HL-60/S4 treated with retinoic acid at 250 ng/mL for 4 days and 3 days (cell line): ENCODE results near the gene WDR86.

ENCODE experiments used
- in situ Hi-C: fragments of 300-500 bp; cut with MboI; formaldehyde crosslinking; loops from 2 replicates; pipeline ENCODE4 v1.7.0; 2022; ENCODE audit warnings: low sequenced_read_pairs

WDR86 gene

DNA sequence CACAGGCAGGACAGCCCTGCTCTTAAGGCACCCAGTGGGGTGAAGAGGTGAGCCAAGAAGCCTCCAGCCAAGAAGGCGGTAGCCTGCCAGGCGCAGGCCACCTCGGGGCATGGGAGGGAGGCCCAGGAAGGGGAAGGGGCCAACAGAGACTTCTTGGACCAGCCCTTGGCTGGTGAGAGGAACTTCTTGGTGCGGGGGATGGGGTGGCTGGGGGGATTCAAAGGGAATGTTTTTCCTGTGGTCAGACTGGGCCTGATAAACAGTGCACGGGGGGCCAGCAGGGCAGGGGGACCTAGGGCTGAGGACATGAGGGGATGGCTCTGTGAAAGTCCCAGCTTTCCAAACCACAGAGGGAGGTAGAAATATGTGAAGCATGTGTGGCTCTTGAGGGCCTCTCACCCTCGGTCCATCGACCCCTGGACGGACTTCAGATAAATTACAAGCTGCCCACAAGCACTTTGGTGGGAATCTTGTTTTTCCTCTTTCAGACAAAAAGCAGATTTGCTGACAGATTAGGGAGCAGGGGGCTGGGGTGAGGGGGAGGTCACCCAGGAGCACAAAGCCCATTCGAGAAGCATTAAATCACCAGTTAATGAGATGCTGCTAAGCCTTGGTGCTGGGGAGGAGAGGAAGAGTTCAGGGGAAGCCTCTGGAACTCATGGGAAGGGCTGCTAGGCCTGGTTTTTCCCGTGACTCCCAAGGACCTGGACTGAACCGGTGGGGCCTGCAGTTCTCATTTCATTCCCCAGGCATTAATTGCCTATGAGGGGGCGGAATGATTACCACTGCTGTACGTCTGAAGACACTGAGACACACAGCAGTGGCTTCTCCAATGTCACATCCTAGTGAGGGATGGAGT is 18.8 kb upstream of the WDR86 start:
- in situ Hi-C loops, result no loop called here

- in situ Hi-C loops, result no loop called here
These were observed 18.0 kb upstream of the WDR86 start for GRCh38 chr7:151427705-151428377.

- in situ Hi-C loops, result no loop called here
These were observed 17.3 kb upstream of the WDR86 start for GRCh38 chr7:151426904-151427704.

- in situ Hi-C loops, result no loop called here
These were observed 16.6 kb upstream of the WDR86 start for GRCh38 chr7:151426441-151426903.

GRCh38 chr7:151425670-151426440 is 16.0 kb upstream of the WDR86 start:
- in situ Hi-C loops, result no loop called here

- in situ Hi-C loops, result no loop called here
These were observed 15.0 kb upstream of the WDR86 start for GRCh38 chr7:151424799-151425198.

DNA sequence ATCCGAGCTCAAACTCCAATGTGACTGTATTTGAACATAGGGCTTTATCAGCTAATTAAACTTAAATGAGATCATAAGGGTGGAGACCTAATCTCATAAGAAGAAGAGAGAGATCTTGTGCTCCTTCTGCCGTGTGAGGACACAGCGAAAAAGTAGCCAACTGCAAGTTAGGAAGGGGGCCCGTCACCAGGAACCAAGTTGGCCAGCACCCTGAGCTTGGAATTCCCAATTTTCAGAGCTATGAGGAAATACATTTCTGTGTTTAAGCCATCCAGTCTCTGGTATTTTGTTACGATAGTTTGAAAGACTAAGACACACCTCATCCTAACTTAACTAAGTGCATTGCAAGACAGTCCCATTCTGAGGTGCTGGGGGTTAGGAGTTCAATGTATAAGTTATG is 14.1 kb upstream of the WDR86 start:
- in situ Hi-C loops, result no loop called here

DNA sequence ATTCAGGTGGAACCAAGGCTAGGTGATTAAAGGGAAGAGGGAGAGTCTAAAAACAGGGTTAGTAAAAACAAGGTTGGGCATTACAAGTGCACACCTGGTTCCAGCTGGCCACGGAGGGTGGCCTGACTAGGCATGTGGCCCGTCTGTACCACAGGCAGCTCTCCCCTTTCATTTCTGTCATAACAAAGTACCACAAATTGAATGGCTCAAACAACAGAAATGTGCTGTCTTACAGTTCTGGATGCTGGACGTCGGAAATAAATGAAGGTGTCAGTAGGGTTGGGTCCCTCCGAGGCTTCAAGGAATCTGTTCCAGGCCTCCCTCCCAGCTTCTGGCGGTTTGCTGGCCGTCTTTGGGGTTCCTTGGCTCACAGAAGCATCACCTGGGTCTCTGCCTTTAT is 13.4 kb upstream of the WDR86 start:
- in situ Hi-C loops, result no loop called here

- in situ Hi-C loops, result no loop called here
These were observed 12.4 kb upstream of the WDR86 start for GRCh38 chr7:151422212-151422611.

DNA sequence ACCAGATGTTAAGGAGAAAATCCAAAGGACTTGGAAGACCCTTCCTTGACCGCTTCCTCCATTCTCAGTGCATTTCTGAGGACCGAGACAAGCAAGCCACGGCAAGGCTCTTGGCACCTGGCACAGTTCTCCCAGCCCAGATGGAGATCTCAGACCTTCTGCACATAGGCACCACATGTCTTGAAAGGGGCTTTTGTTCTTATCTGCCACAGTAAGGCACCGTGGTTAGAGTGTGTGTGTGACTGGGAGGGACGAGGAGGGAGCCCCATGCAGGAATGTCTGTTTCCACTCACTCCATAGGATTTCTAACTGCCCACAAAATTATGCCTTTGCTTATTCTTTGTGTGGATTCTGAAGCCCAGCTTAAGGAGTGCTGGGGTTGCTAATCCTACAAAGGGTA is 10.3 kb upstream of the WDR86 start:
- in situ Hi-C loops, result no loop called here

GRCh38 chr7:151416941-151417315 is 7.1 kb upstream of the WDR86 start:
- in situ Hi-C loops, result no loop called here

DNA sequence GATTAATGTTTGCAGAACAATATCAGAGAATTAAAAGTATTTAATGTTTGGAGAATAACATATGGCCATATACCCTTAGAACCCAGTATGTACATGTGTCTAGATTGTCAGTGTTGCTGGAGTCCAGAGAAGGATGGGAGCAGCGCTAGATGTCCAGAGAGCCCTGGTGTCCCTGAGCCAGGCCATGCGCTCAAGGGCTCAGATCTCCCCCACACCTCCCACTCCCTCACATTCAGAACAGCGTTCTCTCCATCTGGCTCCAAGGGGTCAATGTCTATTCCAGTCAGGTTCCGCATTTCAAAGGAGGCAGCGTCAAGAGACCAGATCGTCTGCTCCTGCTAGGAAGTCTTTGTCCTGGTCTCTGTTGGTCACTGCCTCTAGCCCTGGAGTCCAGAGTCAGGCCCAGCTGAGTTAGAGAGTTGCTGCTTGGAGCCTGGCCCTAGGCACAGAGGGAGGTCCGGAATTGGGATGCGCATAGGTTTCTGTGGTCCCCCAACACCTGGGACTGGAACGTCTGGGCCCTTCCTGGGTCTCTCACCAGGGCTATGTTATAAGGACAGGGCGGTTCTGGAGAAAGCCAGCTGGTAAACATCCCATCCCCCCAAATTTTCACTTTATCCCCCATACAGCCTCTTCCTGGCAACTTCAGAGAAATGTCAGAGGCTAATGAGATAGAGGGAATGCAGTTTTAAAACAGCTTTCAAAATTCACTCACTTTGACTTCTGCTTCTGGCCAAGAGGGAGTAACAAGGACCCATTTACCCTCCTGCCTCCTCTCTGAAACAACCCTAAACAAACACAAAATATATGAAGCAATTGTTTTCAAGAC is 6.5 kb upstream of the WDR86 start:
- in situ Hi-C loops, result no loop called here

GRCh38 chr7:151415375-151416105 is 5.7 kb upstream of the WDR86 start:
- in situ Hi-C loops, result no loop called here

- in situ Hi-C loops, result no loop called here
These were observed 3.4 kb upstream of the WDR86 start for GRCh38 chr7:151413241-151413640.

GRCh38 chr7:151412318-151412717 is 2.5 kb upstream of the WDR86 start:
- in situ Hi-C loops, result no loop called here

DNA sequence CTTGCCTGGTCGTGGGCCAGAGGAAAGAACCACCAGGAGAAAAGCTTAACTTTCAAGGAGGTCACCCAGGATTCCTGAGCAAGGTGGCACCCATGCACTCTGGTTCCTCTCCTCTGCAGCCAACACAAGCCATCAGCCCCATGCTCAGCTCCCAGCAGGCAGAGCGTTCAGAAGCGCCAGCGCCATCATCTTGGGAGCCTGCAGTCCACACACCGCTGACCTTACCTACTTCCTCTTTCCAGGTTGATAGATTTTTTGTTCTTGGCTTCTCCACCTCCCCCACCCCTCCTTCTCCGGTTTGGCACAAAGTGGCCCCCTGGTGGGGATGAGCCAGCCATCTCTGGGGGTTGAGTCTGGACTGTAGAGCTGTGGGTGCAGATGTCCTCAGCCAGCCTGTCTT is 1.7 kb upstream of the WDR86 start:
- in situ Hi-C loops, result no loop called here

GRCh38 chr7:151410405-151411390 is 860 bp upstream of the WDR86 start:
- in situ Hi-C loops, result no loop called here
